Measurements from ENCODE around the gene PRAMEF14. TPM values are rescaled to one million over a fixed set of nuclear protein-coding genes. Genes with fewer than 3 reads are reported as not detected.
"Not testable (repeated sequence)": the region's sequence is repeated elsewhere in the genome, so short reads cannot be mapped to it uniquely, and the experiment has no call there.

PRAMEF14 gene
- polyA plus RNA-seq, 2 donors = not detected

DNA sequence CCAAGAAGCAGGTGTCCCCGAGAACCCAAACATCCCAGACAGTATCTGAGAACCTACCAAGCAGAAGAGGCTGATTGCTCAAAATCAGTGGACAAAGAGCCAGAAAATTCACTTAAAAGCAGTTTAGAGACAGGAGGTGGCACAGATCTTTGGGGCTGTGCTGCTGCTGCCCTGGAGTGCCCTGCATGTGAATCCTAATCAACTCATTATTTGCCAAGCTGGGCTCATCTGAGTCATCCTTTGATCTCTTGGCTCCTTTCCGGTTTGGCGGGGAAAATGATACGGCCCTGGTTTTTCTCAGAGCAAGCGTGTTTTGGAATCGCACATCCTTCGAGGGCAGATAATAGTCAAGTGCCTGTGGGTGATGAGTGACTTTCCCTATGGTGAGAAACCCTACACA is 15.4 kb upstream of the PRAMEF14 start:
- H3K9me3 ChIP-seq (ENCODE audit: control insufficient read depth in 2 of 2, insufficient read depth in 1 of 2, low read depth in 1 of 2, low read length in 1 of 2); H3K27ac ChIP-seq (ENCODE audit: low read depth in 2 of 2, low read length in 1 of 2); H3K27me3 ChIP-seq (ENCODE audit: control insufficient read depth in 1 of 2, insufficient read depth in 2 of 2, low read length in 2 of 2); H3K36me3 ChIP-seq (ENCODE audit: control insufficient read depth in 2 of 2, insufficient read depth in 2 of 2, low read length in 1 of 2); H3K4me1 ChIP-seq (ENCODE audit: control insufficient read depth in 2 of 2, insufficient read depth in 2 of 2, low read length in 1 of 2); H3K4me3 ChIP-seq (ENCODE audit: low read depth in 1 of 2, low read length in 2 of 2): not testable (repeated sequence)
- WGBS, 2 donors = 57% methylated on average over 1 of the region's 7 CpGs; no CpG with 5 or more reads in 1 of the 2 donors

DNA sequence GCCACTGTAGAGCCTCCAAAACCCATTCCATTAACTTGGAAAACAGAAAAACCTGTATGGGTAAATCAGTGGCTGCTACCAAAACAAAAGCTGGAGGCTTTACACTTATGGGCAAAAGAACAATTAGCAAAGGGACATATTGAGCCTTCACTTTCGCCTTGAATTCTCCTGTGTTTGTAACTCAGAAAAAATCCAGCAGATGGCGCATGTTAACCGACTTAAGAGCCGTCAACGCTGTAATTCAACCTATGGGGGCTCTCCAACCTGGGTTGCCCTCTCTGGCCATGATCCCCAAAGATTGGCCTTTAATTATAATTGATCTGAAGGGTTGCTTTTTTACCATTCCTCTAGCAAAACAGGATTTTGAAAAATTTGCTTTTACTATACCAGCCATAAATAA is 9.8 kb upstream of the PRAMEF14 start:
- H3K9me3 ChIP-seq (ENCODE audit: control insufficient read depth in 2 of 2, insufficient read depth in 1 of 2, low read depth in 1 of 2, low read length in 1 of 2); H3K4me1 ChIP-seq (ENCODE audit: control insufficient read depth in 2 of 2, insufficient read depth in 2 of 2, low read length in 1 of 2); H3K36me3 ChIP-seq (ENCODE audit: control insufficient read depth in 2 of 2, insufficient read depth in 2 of 2, low read length in 1 of 2); H3K27ac ChIP-seq (ENCODE audit: low read depth in 2 of 2, low read length in 1 of 2); H3K4me3 ChIP-seq (ENCODE audit: low read depth in 1 of 2, low read length in 2 of 2); H3K27me3 ChIP-seq (ENCODE audit: control insufficient read depth in 1 of 2, insufficient read depth in 2 of 2, low read length in 2 of 2): not testable (repeated sequence)
- WGBS, 2 donors = 3 to 4% methylated on average over 5 of the region's 5 CpGs

DNA sequence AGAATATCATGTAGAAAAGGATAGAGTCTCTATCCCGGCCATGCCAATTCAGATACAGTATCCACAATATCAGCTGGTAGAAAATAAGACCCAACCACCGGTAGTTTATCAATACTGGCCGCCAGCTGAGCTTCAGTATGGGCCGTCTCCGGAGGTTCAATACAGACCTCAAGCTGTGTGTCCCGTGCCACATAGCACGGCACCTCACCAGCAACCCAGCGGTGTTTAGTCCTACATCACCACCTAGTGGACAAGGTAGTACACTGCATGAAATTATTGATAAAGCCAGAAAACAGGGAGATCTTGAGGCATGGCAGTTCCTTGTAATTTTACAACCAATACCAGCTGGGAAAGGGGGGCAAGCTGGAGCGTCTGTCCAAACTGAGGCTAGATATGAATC is 7.5 kb upstream of the PRAMEF14 start:
- WGBS, 2 donors = 3% methylated on average over 2 of the region's 9 CpGs; no CpG with 5 or more reads in 1 of the 2 donors
- H3K36me3 ChIP-seq (ENCODE audit: control insufficient read depth in 2 of 2, insufficient read depth in 2 of 2, low read length in 1 of 2); H3K9me3 ChIP-seq (ENCODE audit: control insufficient read depth in 2 of 2, insufficient read depth in 1 of 2, low read depth in 1 of 2, low read length in 1 of 2); H3K27me3 ChIP-seq (ENCODE audit: control insufficient read depth in 1 of 2, insufficient read depth in 2 of 2, low read length in 2 of 2); H3K4me3 ChIP-seq (ENCODE audit: low read depth in 1 of 2, low read length in 2 of 2); H3K27ac ChIP-seq (ENCODE audit: low read depth in 2 of 2, low read length in 1 of 2); H3K4me1 ChIP-seq (ENCODE audit: control insufficient read depth in 2 of 2, insufficient read depth in 2 of 2, low read length in 1 of 2): not testable (repeated sequence)

DNA sequence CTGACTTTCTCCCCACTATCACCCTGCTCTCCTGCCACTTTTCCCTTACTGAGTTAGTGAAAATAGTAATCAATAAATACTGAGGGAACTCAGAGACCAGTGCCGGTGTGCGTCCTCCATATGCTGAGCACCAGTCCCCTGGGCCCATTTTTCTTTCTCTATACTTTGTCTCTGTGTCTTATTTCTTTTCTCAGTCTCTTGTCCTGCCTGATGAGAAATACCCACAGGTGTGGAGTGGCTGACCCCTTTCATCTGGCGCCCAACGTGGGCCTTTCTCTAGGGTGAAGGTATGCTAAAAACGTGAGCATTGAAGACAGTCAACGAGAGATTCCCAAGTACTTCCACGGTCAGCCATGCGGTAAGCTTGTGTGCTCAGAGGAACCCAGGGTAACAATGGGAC is 6.5 kb upstream of the PRAMEF14 start:
- not testable (repeated sequence) for H3K36me3 ChIP-seq (ENCODE audit: control insufficient read depth in 2 of 2, insufficient read depth in 2 of 2, low read length in 1 of 2); H3K27me3 ChIP-seq (ENCODE audit: control insufficient read depth in 1 of 2, insufficient read depth in 2 of 2, low read length in 2 of 2); H3K4me3 ChIP-seq (ENCODE audit: low read depth in 1 of 2, low read length in 2 of 2); H3K4me1 ChIP-seq (ENCODE audit: control insufficient read depth in 2 of 2, insufficient read depth in 2 of 2, low read length in 1 of 2); H3K27ac ChIP-seq (ENCODE audit: low read depth in 2 of 2, low read length in 1 of 2); H3K9me3 ChIP-seq (ENCODE audit: control insufficient read depth in 2 of 2, insufficient read depth in 1 of 2, low read depth in 1 of 2, low read length in 1 of 2)
- 94 to 95% methylated on average over 8 of the region's 8 CpGs for WGBS, 2 donors

DNA sequence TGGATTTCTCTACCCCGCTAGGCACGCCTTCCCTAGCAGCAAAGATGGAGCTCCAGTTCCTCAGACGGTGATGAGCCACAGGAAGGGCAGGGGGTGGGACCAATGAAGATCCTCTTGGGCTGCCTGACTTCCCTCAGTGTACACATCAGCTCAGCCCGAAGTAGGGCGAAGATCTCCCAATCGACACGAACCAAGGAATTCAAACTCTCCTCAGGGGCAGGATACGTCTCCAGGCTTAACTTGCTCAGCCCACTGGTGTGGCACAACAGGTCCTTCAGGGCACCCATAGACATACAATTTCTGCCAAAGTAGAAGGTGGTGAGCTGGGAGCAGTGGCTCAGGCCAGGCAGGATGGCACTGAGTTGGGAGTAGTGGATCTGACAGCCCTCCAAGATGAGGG is 4.4 kb downstream of the PRAMEF14 start:
- H3K27me3 ChIP-seq (ENCODE audit: control insufficient read depth in 1 of 2, insufficient read depth in 2 of 2, low read length in 2 of 2); H3K9me3 ChIP-seq (ENCODE audit: control insufficient read depth in 2 of 2, insufficient read depth in 1 of 2, low read depth in 1 of 2, low read length in 1 of 2); H3K36me3 ChIP-seq (ENCODE audit: control insufficient read depth in 2 of 2, insufficient read depth in 2 of 2, low read length in 1 of 2); H3K27ac ChIP-seq (ENCODE audit: low read depth in 2 of 2, low read length in 1 of 2); H3K4me3 ChIP-seq (ENCODE audit: low read depth in 1 of 2, low read length in 2 of 2); H3K4me1 ChIP-seq (ENCODE audit: control insufficient read depth in 2 of 2, insufficient read depth in 2 of 2, low read length in 1 of 2): not testable (repeated sequence)
- 84 to 85% methylated on average over 8 of the region's 8 CpGs for WGBS, 2 donors

DNA sequence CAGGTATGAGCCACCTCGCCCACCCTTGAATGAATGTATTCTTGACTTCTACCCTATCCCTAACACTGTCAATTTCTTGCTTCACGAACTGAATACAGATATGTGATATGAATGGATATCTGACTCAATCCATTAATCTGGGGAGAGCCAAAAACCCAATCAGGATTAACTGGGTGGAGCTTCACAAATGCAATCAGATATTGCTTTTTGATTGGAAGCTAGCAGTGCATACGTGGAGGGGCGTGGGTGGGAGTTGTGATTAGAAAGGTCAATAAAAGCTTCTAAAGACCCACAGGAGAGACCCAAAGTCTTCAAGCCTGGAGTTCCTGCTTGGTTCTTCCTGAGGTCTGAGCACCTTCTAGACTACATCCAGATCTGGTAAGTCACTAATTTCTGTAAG is 31.7 kb downstream of the PRAMEF14 start, which contains the start of gene PRAMEF15:
PRAMEF15 (plus strand) TSS at position 301 of the 400 bp plus-strand sequence. CDS start 2,827 bp downstream, outside the sequence.
- H3K36me3 ChIP-seq (ENCODE audit: control insufficient read depth in 2 of 2, insufficient read depth in 2 of 2, low read length in 1 of 2); H3K9me3 ChIP-seq (ENCODE audit: control insufficient read depth in 2 of 2, insufficient read depth in 1 of 2, low read depth in 1 of 2, low read length in 1 of 2); H3K4me3 ChIP-seq (ENCODE audit: low read depth in 1 of 2, low read length in 2 of 2); H3K27me3 ChIP-seq (ENCODE audit: control insufficient read depth in 1 of 2, insufficient read depth in 2 of 2, low read length in 2 of 2); H3K27ac ChIP-seq (ENCODE audit: low read depth in 2 of 2, low read length in 1 of 2); H3K4me1 ChIP-seq (ENCODE audit: control insufficient read depth in 2 of 2, insufficient read depth in 2 of 2, low read length in 1 of 2): not testable (repeated sequence)
- 52 to 66% methylated on average over 3 of the region's 4 CpGs for WGBS, 2 donors

DNA sequence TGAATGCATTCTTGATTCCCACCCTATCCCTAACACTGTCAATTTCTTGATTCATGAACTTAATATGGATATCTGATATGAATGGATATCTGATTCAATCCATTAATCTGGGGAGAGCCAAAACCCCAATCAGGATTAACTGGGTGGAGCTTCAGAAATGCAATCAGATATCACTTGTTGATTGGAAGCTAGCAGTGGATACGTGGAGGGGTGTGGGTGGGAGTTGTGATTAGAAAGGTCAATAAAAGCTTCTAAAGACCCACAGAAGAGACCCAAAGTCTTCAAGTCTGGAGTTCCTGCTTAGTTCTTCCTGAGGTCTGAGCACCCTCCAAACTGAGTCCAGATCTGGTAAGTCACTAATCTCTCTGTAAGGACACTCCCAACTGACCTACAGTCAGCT is 43.7 kb downstream of the PRAMEF14 start, which contains the start of gene PRAMEF33:
PRAMEF33 (plus strand) TSS at position 301 of the 400 bp plus-strand sequence. CDS start 2,416 bp downstream, outside the sequence.
- H3K27ac ChIP-seq (ENCODE audit: low read depth in 2 of 2, low read length in 1 of 2); H3K27me3 ChIP-seq (ENCODE audit: control insufficient read depth in 1 of 2, insufficient read depth in 2 of 2, low read length in 2 of 2); H3K4me3 ChIP-seq (ENCODE audit: low read depth in 1 of 2, low read length in 2 of 2); H3K36me3 ChIP-seq (ENCODE audit: control insufficient read depth in 2 of 2, insufficient read depth in 2 of 2, low read length in 1 of 2); H3K4me1 ChIP-seq (ENCODE audit: control insufficient read depth in 2 of 2, insufficient read depth in 2 of 2, low read length in 1 of 2); H3K9me3 ChIP-seq (ENCODE audit: control insufficient read depth in 2 of 2, insufficient read depth in 1 of 2, low read depth in 1 of 2, low read length in 1 of 2): not testable (repeated sequence)
- WGBS, 2 donors = no CpG with 5 or more reads among the region's 1 CpG

DNA sequence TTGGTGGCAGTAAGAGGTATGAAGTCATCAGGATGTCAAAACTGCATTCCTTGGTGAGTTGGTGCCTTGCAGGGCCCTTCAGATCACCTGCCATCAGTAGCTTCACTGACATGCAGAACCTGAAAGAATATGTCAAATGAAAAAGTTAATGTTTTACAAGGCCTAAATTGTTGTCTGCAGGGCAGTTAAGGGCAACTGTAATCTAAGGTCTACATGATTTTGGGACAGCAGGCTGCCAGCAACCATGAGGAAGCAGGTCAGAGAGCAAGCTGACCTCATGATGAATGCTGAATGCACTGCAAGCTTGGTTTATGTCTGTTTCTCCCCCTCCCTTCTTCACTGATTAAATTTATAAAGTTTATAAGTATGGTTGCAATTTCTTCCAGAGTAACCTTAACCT is 44.7 kb downstream of the PRAMEF14 start:
- not testable (repeated sequence) for H3K36me3 ChIP-seq (ENCODE audit: control insufficient read depth in 2 of 2, insufficient read depth in 2 of 2, low read length in 1 of 2); H3K4me3 ChIP-seq (ENCODE audit: low read depth in 1 of 2, low read length in 2 of 2); H3K27me3 ChIP-seq (ENCODE audit: control insufficient read depth in 1 of 2, insufficient read depth in 2 of 2, low read length in 2 of 2); H3K4me1 ChIP-seq (ENCODE audit: control insufficient read depth in 2 of 2, insufficient read depth in 2 of 2, low read length in 1 of 2); H3K9me3 ChIP-seq (ENCODE audit: control insufficient read depth in 2 of 2, insufficient read depth in 1 of 2, low read depth in 1 of 2, low read length in 1 of 2); H3K27ac ChIP-seq (ENCODE audit: low read depth in 2 of 2, low read length in 1 of 2)

DNA sequence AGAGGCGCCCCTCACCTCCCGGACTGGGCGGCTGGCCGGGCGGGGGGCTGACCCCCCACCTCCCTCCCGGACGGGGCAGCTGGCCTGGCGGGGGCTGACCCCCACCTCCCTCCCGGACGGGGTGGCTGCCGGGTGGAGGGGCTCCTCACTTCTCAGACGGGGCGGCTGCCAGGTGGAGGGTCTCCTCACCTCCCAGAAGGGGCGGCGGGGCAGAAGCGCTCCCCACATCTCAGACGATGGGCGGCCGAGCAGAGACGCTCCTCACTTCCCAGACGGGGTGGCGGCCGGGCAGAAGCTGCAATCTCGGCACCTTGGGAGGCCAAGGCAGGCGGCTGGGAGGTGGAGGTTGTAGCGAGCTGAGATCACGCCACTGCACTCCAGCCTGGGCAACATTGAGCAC is 48.2 kb downstream of the PRAMEF14 start:
- 94 to 97% methylated on average over 3 to 11 of the region's 27 CpGs for WGBS, 2 donors
- H3K4me3 ChIP-seq (ENCODE audit: low read depth in 1 of 2, low read length in 2 of 2); H3K4me1 ChIP-seq (ENCODE audit: control insufficient read depth in 2 of 2, insufficient read depth in 2 of 2, low read length in 1 of 2); H3K27ac ChIP-seq (ENCODE audit: low read depth in 2 of 2, low read length in 1 of 2); H3K27me3 ChIP-seq (ENCODE audit: control insufficient read depth in 1 of 2, insufficient read depth in 2 of 2, low read length in 2 of 2); H3K36me3 ChIP-seq (ENCODE audit: control insufficient read depth in 2 of 2, insufficient read depth in 2 of 2, low read length in 1 of 2); H3K9me3 ChIP-seq (ENCODE audit: control insufficient read depth in 2 of 2, insufficient read depth in 1 of 2, low read depth in 1 of 2, low read length in 1 of 2): not testable (repeated sequence)

DNA sequence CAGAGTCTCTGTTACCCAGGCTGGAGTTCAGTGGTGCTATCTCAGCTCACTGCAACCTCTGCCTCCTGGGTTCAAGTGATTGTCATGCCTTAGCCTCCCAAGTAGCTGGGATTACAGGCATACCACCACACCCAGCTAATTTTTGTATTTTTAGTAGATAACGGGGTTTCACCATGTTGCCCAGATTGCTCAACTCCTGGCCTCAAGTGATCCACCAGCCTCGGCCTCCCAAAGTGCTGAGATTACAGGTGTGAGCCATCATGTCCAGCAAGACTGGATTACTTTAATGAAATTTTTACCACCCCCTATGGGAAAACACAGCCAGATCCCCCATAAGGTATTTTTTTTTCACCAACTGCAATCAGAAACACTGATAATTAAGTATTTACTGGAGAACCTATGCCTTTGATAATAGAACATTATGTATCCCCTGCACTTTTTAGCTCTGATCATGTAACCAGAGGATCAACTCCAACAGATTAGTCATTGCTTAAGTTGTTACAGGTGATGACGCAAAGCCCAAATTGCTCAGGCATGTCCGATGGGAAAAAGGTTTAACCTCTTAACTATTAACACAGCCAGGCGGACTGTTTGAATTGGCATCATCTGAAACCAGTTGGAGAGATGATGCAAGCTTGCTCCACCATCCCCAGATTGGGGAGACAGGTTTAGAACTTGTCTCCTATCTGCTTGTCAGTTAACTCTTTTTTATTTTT is 49.6 kb downstream of the PRAMEF14 start:
- H3K4me3 ChIP-seq (ENCODE audit: low read depth in 1 of 2, low read length in 2 of 2); H3K27ac ChIP-seq (ENCODE audit: low read depth in 2 of 2, low read length in 1 of 2); H3K9me3 ChIP-seq (ENCODE audit: control insufficient read depth in 2 of 2, insufficient read depth in 1 of 2, low read depth in 1 of 2, low read length in 1 of 2); H3K36me3 ChIP-seq (ENCODE audit: control insufficient read depth in 2 of 2, insufficient read depth in 2 of 2, low read length in 1 of 2); H3K4me1 ChIP-seq (ENCODE audit: control insufficient read depth in 2 of 2, insufficient read depth in 2 of 2, low read length in 1 of 2); H3K27me3 ChIP-seq (ENCODE audit: control insufficient read depth in 1 of 2, insufficient read depth in 2 of 2, low read length in 2 of 2): not testable (repeated sequence)
- 47 to 67% methylated on average over 2 of the region's 5 CpGs for WGBS, 2 donors
